ENCODE results near the gene GSTO2. TPM values are rescaled to one million over a fixed set of nuclear protein-coding genes. Genes with fewer than 3 reads are reported as not detected.
A peak's percentile ranks its signal among the peaks of the same experiment; 100 is the strongest.

The GSTO2 gene
- total RNA-seq, 4 donors from 2014 or later: 1.9 to 17.1 (median 10.6) TPM

DNA sequence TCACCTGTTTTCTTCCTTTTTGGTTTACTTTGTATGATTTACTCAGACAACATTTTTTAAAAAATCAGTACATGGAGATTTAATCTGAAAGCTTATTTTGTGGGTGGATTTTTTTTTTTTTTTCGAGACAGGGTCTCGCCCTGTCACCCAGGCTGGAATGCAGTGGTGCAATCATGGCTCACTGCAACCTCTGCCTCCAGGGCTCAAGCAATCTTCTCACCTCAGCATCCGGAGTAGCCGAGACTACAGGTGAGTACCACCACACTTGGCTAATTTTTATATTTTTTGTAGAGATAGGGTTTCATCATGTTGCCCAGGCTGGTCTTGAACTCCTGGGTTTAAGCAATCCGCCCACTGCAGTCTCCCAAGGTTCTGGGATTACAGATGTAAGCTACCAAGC, 11.7 kb upstream of the GSTO2 start:
- Histone ChIP-seq H3K27ac (peak overlapping the region in 1 of 4 donors; percentile 95), H3K4me1 (peaks cover 12 to 77% (median 26%) of the 10 kb centered on the region in 4 donors), H3K9me3 (no peaks in the 10 kb centered on the region), H3K4me3 (peak overlapping the region in 1 of 4 donors; percentile 73), H3K27me3 (no peaks in the 10 kb centered on the region), H3K36me3 (peaks cover 0 to 35% (median 13%) of the 10 kb centered on the region in 4 donors)
- no peak for DNase-seq
- 93 to 100% methylated on average over 4 to 5 of the region's 5 CpGs for WGBS, 2 donors (ENCODE audit: low coverage in 1 of 2)
- in situ Hi-C loops (cut with MboI; ENCODE audit: low pct_ligation_motif_present in 1 of 4, low pct_unique_long_range_greater_than_20kb in 1 of 4, low sequenced_read_pairs in 3 of 4): no loop called here
- TF ChIP-seq EP300 (IDR thresholded peaks at IDR 0.05; ENCODE audit: low read depth) (no peak), POLR2A (IDR thresholded peaks at IDR 0.05) (no peak), POLR2AphosphoS5 (IDR thresholded peaks at IDR 0.05) (no peak)
- TF ChIP-seq, protein P1, sequence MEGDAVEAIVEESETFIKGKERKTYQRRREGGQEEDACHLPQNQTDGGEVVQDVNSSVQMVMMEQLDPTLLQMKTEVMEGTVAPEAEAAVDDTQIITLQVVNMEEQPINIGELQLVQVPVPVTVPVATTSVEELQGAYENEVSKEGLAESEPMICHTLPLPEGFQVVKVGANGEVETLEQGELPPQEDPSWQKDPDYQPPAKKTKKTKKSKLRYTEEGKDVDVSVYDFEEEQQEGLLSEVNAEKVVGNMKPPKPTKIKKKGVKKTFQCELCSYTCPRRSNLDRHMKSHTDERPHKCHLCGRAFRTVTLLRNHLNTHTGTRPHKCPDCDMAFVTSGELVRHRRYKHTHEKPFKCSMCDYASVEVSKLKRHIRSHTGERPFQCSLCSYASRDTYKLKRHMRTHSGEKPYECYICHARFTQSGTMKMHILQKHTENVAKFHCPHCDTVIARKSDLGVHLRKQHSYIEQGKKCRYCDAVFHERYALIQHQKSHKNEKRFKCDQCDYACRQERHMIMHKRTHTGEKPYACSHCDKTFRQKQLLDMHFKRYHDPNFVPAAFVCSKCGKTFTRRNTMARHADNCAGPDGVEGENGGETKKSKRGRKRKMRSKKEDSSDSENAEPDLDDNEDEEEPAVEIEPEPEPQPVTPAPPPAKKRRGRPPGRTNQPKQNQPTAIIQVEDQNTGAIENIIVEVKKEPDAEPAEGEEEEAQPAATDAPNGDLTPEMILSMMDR (IDR thresholded peaks at IDR 0.05): no peak
- intact Hi-C loops (cut with DNase I; ENCODE audit: low total_unique reads): no loop called here

DNA sequence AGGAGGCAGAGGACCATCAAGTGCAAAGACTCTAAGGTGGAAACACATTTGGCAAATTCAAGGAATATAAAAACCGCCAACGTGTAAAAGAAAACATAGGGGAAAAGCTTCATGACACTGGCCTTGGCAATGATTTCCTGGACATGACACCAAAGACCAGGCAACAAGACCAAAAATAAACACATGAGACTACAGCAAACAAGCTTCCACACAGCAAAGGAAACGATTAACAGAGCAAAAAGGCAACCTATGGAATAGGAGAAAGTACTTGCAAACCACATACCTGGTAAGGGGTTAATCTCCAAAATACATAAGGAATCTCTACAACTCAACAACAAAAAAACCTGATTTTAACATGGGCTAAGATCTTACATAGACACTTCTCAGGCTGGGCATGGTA, 10.8 kb upstream of the GSTO2 start:
- in situ Hi-C loops (cut with MboI; ENCODE audit: low pct_ligation_motif_present in 1 of 4, low pct_unique_long_range_greater_than_20kb in 1 of 4, low sequenced_read_pairs in 3 of 4): no loop called here
- Histone ChIP-seq H3K4me1 (peaks cover 12 to 73% (median 26%) of the 10 kb centered on the region in 4 donors), H3K9me3 (no peaks in the 10 kb centered on the region), H3K36me3 (peaks cover 0 to 43% (median 17%) of the 10 kb centered on the region in 4 donors), H3K4me3 (no peak overlapping the region), H3K27ac (peak overlapping the region in 1 of 4 donors; percentile 3), H3K27me3 (no peaks in the 10 kb centered on the region)
- TF ChIP-seq EP300 (IDR thresholded peaks at IDR 0.05; ENCODE audit: low read depth) (no peak), POLR2AphosphoS5 (IDR thresholded peaks at IDR 0.05) (no peak), POLR2A (IDR thresholded peaks at IDR 0.05) (no peak)
- TF ChIP-seq, protein P1 (IDR thresholded peaks at IDR 0.05): no peak
- intact Hi-C loops (cut with DNase I; ENCODE audit: low total_unique reads): no loop called here
- WGBS, 2 donors (ENCODE audit: low coverage in 1 of 2): 75 to 80% methylated on average over 3 of the region's 3 CpGs
- no peak for DNase-seq

DNA sequence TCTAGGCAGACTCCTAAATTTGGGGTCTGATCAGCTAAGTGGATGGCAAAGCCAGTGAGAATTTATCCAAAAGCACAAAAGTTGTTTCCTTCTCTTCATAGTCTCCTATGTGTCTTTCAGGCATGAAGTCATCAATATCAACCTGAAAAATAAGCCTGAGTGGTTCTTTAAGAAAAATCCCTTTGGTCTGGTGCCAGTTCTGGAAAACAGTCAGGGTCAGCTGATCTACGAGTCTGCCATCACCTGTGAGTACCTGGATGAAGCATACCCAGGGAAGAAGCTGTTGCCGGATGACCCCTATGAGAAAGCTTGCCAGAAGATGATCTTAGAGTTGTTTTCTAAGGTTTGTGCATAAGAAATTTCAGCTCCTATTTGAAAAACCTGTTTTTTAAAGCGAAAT, 9.5 kb upstream of the GSTO2 start:
- TF ChIP-seq, protein P1 (IDR thresholded peaks at IDR 0.05): no peak
- TF ChIP-seq POLR2AphosphoS5 (IDR thresholded peaks at IDR 0.05): no peak
- TF ChIP-seq POLR2A (IDR thresholded peaks at IDR 0.05): no peak
- TF ChIP-seq EP300 (IDR thresholded peaks at IDR 0.05; ENCODE audit: low read depth): no peak
- intact Hi-C loops (cut with DNase I; ENCODE audit: low total_unique reads) (no loop called here), in situ Hi-C loops (cut with MboI; ENCODE audit: low pct_ligation_motif_present in 1 of 4, low pct_unique_long_range_greater_than_20kb in 1 of 4, low sequenced_read_pairs in 3 of 4) (no loop called here)
- DNase-seq: no peak
- peaks cover 6 to 60% (median 19%) of the 10 kb centered on the region in 4 donors for H3K4me1 ChIP-seq
- H3K36me3 ChIP-seq: peaks cover 0 to 43% (median 20%) of the 10 kb centered on the region in 4 donors
- 93% methylated on average over 3 of the region's 3 CpGs for WGBS, 2 donors (ENCODE audit: low coverage in 1 of 2)
- no peak overlapping the region for H3K4me3 ChIP-seq
- peak overlapping the region; percentile 14 to 67 (median 35) for H3K27ac ChIP-seq
- no peaks in the 10 kb centered on the region for H3K9me3 ChIP-seq
- no peaks in the 10 kb centered on the region for H3K27me3 ChIP-seq

DNA sequence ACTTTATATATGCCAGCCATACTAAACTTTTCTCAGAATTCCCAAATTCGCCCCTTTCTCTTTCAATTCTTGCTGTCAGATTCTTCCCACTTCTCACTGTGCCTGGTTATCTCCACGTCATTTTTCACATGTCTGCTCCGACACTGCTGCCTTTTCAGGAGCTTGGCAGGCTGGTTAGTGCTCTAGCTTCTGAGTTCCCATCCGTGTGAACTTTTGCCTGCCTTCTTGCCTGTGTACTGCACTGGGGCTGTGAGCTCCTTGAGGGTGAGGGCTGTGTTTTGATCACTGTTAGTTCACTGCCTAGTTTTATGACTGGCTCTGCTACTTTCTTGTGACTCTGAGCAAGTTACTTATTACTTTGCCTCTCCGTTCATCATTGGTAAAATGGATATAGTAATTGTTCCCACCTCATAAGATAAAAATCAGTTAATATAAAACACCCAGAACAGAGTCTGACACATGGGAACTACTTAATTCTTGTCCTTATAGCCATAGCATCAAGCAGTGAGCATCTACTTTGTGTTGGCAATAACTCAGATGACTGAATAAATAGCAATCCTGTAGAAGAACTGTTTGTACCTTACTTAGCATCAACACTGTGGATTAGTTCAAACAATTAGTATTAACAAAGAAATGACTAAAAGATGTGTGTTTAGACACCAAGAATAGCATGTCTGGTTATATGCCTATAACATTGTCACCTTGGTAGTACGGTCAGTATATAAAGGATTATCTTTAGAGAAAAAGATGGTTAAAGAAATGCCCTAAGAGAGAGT, 8.8 kb upstream of the GSTO2 start:
- peak overlapping the region; percentile 14 to 67 (median 41) for H3K27ac ChIP-seq
- H3K4me1 ChIP-seq: peaks cover 6 to 60% (median 19%) of the 10 kb centered on the region in 4 donors
- TF ChIP-seq, protein P1 (IDR thresholded peaks at IDR 0.05): no peak
- TF ChIP-seq POLR2AphosphoS5 (IDR thresholded peaks at IDR 0.05): peak in 1 of 3 donors; percentile 25
- TF ChIP-seq POLR2A (IDR thresholded peaks at IDR 0.05): no peak
- TF ChIP-seq EP300 (IDR thresholded peaks at IDR 0.05; ENCODE audit: low read depth): no peak
- H3K9me3 ChIP-seq: no peaks in the 10 kb centered on the region
- no peaks in the 10 kb centered on the region for H3K27me3 ChIP-seq
- peaks cover 0 to 45% (median 21%) of the 10 kb centered on the region in 4 donors for H3K36me3 ChIP-seq
- in situ Hi-C loops (cut with MboI; ENCODE audit: low pct_ligation_motif_present in 1 of 4, low pct_unique_long_range_greater_than_20kb in 1 of 4, low sequenced_read_pairs in 3 of 4): no loop called here
- intact Hi-C loops (cut with DNase I; ENCODE audit: low total_unique reads): no loop called here
- WGBS, 2 donors (ENCODE audit: low coverage in 1 of 2): 76 to 78% methylated on average over 2 to 6 of the region's 6 CpGs
- H3K4me3 ChIP-seq: no peak overlapping the region
- no peak for DNase-seq

Data from transverse colon (tissue), 4 donors.